ENCODE results near the gene PRKG2.

Gene PRKG2

GRCh38 chr4:81255524-81255923 is 40.5 kb upstream of the PRKG2 start:
- TF ChIP-seq CTCF (IDR thresholded peaks at IDR 0.05) = no peak

GRCh38 chr4:81250430-81250829 is 35.4 kb upstream of the PRKG2 start:
- TF ChIP-seq CTCF (IDR thresholded peaks at IDR 0.05) = no peak

GRCh38 chr4:81245218-81246009 is 30.4 kb upstream of the PRKG2 start:
- no peak for TF ChIP-seq CTCF (IDR thresholded peaks at IDR 0.05)

- no peak for TF ChIP-seq CTCF (IDR thresholded peaks at IDR 0.05)
Measured at GRCh38 chr4:81237791-81238190, 22.8 kb upstream of the PRKG2 start.

GRCh38 chr4:81235982-81236749 is 21.1 kb upstream of the PRKG2 start:
- no peak for TF ChIP-seq CTCF (IDR thresholded peaks at IDR 0.05)

- TF ChIP-seq CTCF (IDR thresholded peaks at IDR 0.05) = no peak
Measured at GRCh38 chr4:81227968-81228367, 12.9 kb upstream of the PRKG2 start.

- no peak for TF ChIP-seq CTCF (IDR thresholded peaks at IDR 0.05)
Measured at GRCh38 chr4:81227138-81227537, 12.1 kb upstream of the PRKG2 start.

All from LNCAP (cell line).